K562 (cell line): ENCODE data around the gene MLX. TPM values are rescaled to one million over a fixed set of nuclear protein-coding genes. Genes with fewer than 3 reads are reported as not detected.

ENCODE experiments used
- FUS ChIP-seq: fragments of 200-400 bp; formaldehyde crosslinking; optimal IDR thresholded peaks from 2 replicates; pipeline ENCODE3; 2017; ENCODE audit warnings: low read depth, low read length
- LEF1 ChIP-seq: fragments of 450-650 bp; IDR thresholded peaks from 2 replicates; pipeline ENCODE4 v1.6.1; 2016; ENCODE audit warnings: mild to moderate bottlenecking
- POLR2A ChIP-seq: fragments of 450-650 bp; conservative IDR thresholded peaks from 2 replicates; pipeline ENCODE4 v1.6.1; 2016
- POLR2H ChIP-seq: IDR thresholded peaks from 2 replicates; pipeline ENCODE4 v1.6.1; 2016; ENCODE audit warnings: missing genetic modification characterization, low read depth, mild to moderate bottlenecking, control low read depth, missing compliant biosample characterization, moderate library complexity
- RBM34 ChIP-seq: fragments of 200-400 bp; formaldehyde crosslinking; IDR thresholded peaks from 2 replicates; pipeline ENCODE4 v1.6.1; 2018; ENCODE audit warnings: low read length, borderline replicate concordance; ENCODE audit not compliant: insufficient read depth
- RREB1 ChIP-seq: fragments of 250-450 bp; sonication (Bioruptor Pico); IDR thresholded peaks from 2 replicates; pipeline ENCODE4 v1.4.0; 2020
- SMAD3 ChIP-seq: fragments of 450-650 bp; formaldehyde crosslinking; conservative IDR thresholded peaks from 2 replicates; pipeline ENCODE4 v1.4.0; 2020; ENCODE audit warnings: mild to moderate bottlenecking
- ZNF79 ChIP-seq: fragments of 250-450 bp; sonication (Bioruptor Pico); IDR thresholded peaks from 2 replicates; pipeline ENCODE4 v1.4.0; 2020; ENCODE audit warnings: low read depth, mild to moderate bottlenecking, moderate library complexity
- polyA plus RNA-seq, 8 experiments: library from polyadenylated mRNA; depleted of rRNA in 4 of 8; stranded (reverse) in 5 of 8; unstranded in 3 of 8; fragments of >200 nt; fragmentation: Nextera tagmentation in 2 of 8; fragmentation: Illumina TruSeq in 1 of 8; extraction: Ambion mirVana in 2 of 8; extraction: Trizol in 1 of 8; gene quantifications; 2 replicates each; pipeline versions ENCODE4 v1.2.1 to v1.2.3, GENCODE V29; 2011 to 2014; ENCODE audit warnings: inconsistent platforms in 1 of 8, missing spikeins in 1 of 8
- total RNA-seq, 7 experiments: library from RNA; depleted of rRNA in 6 of 7; stranded (reverse); fragments of >200 nt in 6 of 7; fragmentation: Illumina TruSeq in 2 of 7; extraction: Trizol in 2 of 7; gene quantifications; 2 replicates each; pipeline versions ENCODE4 v1.2.1 to v1.2.3, GENCODE V29; 2011 to 2021; ENCODE audit warnings: low replicate concordance in 1 of 7
- TF ChIP-seq, protein P1 (sequence below), 2 experiments: fragments of 450-650 bp in 1 of 2; sonication (generic) in 1 of 2; formaldehyde crosslinking in 1 of 2; IDR thresholded peaks; 2 replicates each; pipeline versions ENCODE4 v1.7.1 to v1.9.0; 2016 to 2022; ENCODE audit warnings: inconsistent platforms in 1 of 2, mild to moderate bottlenecking in 1 of 2, missing genetic modification reagents in 1 of 2

Gene MLX
- total and polyA plus RNA-seq, 9 of the 15 experiments (the other 6 are each of a cell fraction or from before 2014, with no cell fraction given), result 42.9 to 100 (median 58.9) TPM

GRCh38 chr17:42531455-42532354, 35.2 kb upstream of the MLX start (continued):
- TF ChIP-seq RREB1 (no peak), SMAD3 (no peak), LEF1 (peak; percentile 45; the same call in 1 of the 2 replicates), FUS (no peak), POLR2A (no peak), RBM34 (no peak), POLR2H (tag) (0 out of 2 replicates have a peak, but pooled peaks have one; percentile 3), ZNF79 (CRISPR knock-in tag) (no peak)
- TF ChIP-seq, protein P1, sequence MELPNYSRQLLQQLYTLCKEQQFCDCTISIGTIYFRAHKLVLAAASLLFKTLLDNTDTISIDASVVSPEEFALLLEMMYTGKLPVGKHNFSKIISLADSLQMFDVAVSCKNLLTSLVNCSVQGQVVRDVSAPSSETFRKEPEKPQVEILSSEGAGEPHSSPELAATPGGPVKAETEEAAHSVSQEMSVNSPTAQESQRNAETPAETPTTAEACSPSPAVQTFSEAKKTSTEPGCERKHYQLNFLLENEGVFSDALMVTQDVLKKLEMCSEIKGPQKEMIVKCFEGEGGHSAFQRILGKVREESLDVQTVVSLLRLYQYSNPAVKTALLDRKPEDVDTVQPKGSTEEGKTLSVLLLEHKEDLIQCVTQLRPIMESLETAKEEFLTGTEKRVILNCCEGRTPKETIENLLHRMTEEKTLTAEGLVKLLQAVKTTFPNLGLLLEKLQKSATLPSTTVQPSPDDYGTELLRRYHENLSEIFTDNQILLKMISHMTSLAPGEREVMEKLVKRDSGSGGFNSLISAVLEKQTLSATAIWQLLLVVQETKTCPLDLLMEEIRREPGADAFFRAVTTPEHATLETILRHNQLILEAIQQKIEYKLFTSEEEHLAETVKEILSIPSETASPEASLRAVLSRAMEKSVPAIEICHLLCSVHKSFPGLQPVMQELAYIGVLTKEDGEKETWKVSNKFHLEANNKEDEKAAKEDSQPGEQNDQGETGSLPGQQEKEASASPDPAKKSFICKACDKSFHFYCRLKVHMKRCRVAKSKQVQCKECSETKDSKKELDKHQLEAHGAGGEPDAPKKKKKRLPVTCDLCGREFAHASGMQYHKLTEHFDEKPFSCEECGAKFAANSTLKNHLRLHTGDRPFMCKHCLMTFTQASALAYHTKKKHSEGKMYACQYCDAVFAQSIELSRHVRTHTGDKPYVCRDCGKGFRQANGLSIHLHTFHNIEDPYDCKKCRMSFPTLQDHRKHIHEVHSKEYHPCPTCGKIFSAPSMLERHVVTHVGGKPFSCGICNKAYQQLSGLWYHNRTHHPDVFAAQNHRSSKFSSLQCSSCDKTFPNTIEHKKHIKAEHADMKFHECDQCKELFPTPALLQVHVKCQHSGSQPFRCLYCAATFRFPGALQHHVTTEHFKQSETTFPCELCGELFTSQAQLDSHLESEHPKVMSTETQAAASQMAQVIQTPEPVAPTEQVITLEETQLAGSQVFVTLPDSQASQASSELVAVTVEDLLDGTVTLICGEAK (IDR thresholded peaks at IDR 0.05), result no peak
- TF ChIP-seq, protein P1 (CRISPR knock-in tag; IDR thresholded peaks at IDR 0.05), result no peak
